Stimulated activated CD4-positive, alpha-beta T cell treated with anti-CD3 and anti-CD28 coated beads, TNF-alpha, amount 100 ng/mL, for 24 hours (primary cell): ENCODE results near the gene SHROOM3.

Experiments used
- DNase-seq, 3 experiments: peaks; one replicate each; pipeline ENCODE4 v3.0.0-alpha.2; 2020; ENCODE audit warnings: low read depth in 3 of 3

Gene SHROOM3

GRCh38 chr4:76780781-76781697, 346.0 kb downstream of the SHROOM3 start:
- DNase-seq, result no peak

- no peak for DNase-seq
These were observed 346.9 kb downstream of the SHROOM3 start for GRCh38 chr4:76781698-76782595.

- no peak for DNase-seq
These were observed 347.8 kb downstream of the SHROOM3 start for GRCh38 chr4:76782837-76783236.

- no peak for DNase-seq
These were observed 348.8 kb downstream of the SHROOM3 start for GRCh38 chr4:76783836-76784235.

- DNase-seq, result no peak
These were observed 349.2 kb downstream of the SHROOM3 start for GRCh38 chr4:76784237-76784636.

GRCh38 chr4:76787898-76788297, 352.9 kb downstream of the SHROOM3 start:
- no peak for DNase-seq

- DNase-seq, result no peak
These were observed 355.3 kb downstream of the SHROOM3 start for GRCh38 chr4:76790377-76790776.

- no peak for DNase-seq
These were observed 356.4 kb downstream of the SHROOM3 start for GRCh38 chr4:76791479-76791878.

GRCh38 chr4:76792418-76792817, 357.4 kb downstream of the SHROOM3 start:
- no peak for DNase-seq

- DNase-seq, result no peak
These were observed 360.2 kb downstream of the SHROOM3 start for GRCh38 chr4:76795243-76795642.

- DNase-seq, result no peak
These were observed 364.1 kb downstream of the SHROOM3 start for GRCh38 chr4:76799140-76799539.

GRCh38 chr4:76799718-76800117, 364.7 kb downstream of the SHROOM3 start:
- no peak for DNase-seq

GRCh38 chr4:76800902-76801301, 365.9 kb downstream of the SHROOM3 start:
- no peak for DNase-seq

- no peak for DNase-seq
These were observed 366.7 kb downstream of the SHROOM3 start for GRCh38 chr4:76801621-76802235.

GRCh38 chr4:76802236-76803021, 367.4 kb downstream of the SHROOM3 start:
- no peak for DNase-seq

GRCh38 chr4:76803522-76803921, 368.5 kb downstream of the SHROOM3 start:
- DNase-seq, result no peak

GRCh38 chr4:76804096-76804495, 369.1 kb downstream of the SHROOM3 start:
- DNase-seq, result no peak

- DNase-seq, result no peak
These were observed 371.3 kb downstream of the SHROOM3 start for GRCh38 chr4:76806346-76806745.

- DNase-seq, result no peak
These were observed 371.7 kb downstream of the SHROOM3 start for GRCh38 chr4:76806757-76807156.

- no peak for DNase-seq
These were observed 374.7 kb downstream of the SHROOM3 start for GRCh38 chr4:76809594-76810305.
